ENCODE measurements around the gene DLG5. TPM values are rescaled to one million over a fixed set of nuclear protein-coding genes. Genes with fewer than 3 reads are reported as not detected.
A peak's percentile ranks its signal among the peaks of the same experiment; 100 is the strongest.

The DLG5 gene
- total RNA-seq, 1 donor from 2014 or later, result 22.2 TPM

DNA sequence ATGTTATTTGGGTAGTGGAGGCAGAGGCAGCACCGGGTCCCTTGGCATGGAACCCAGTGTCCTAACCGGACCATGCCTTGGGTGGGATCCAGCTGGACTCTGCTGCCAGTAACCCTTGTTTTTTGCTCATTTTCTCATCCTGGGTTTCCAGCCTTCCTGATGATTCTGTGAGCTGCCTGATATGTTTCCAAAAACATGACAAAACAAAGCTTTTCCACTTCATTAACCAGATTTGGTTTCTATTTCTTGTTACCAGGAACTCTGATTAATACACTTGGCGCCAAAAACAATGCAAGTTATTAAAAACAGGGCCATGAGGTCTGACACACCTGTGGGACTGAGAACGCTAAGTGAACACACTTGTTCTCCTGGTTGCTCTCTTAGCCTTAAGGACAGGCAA is 32.8 kb upstream of the DLG5 start:
- H3K27me3 ChIP-seq, result no peaks in the 10 kb centered on the region
- peaks cover 12% of the 10 kb centered on the region for H3K9me3 Mint-ChIP-seq
- peaks cover 8% of the 10 kb centered on the region for H3K4me1 Mint-ChIP-seq
- no peak overlapping the region for H3K27ac ChIP-seq
- peaks cover 8% of the 10 kb centered on the region for H3K9me3 ChIP-seq (ENCODE audit: low read depth)
- H3K4me2 ChIP-seq, result no peak overlapping the region
- no peak for TF ChIP-seq EZH2phosphoT487 (IDR thresholded peaks at IDR 0.05)
- no peaks in the 10 kb centered on the region for H3K27me3 Mint-ChIP-seq (ENCODE audit: insufficient read depth, low read depth)
- no peaks in the 10 kb centered on the region for H3F3A ChIP-seq (ENCODE audit: low read depth)
- no peaks in the 10 kb centered on the region for H3K36me3 Mint-ChIP-seq
- DNase-seq (ENCODE audit: low spot score), result no peak
- H3K9ac ChIP-seq, result no peak overlapping the region
- peak overlapping the region; percentile 83 for H3K27ac Mint-ChIP-seq
- H3K4me3 ChIP-seq, result no peak overlapping the region
- H3K4me3 Mint-ChIP-seq, result no peak overlapping the region
- no peaks in the 10 kb centered on the region for H3K4me1 ChIP-seq
- H3K79me2 ChIP-seq (ENCODE audit: low read depth), result no peaks in the 10 kb centered on the region
- H4K20me1 ChIP-seq (ENCODE audit: low read depth), result no peaks in the 10 kb centered on the region
- no peak overlapping the region for H2AFZ ChIP-seq (replicated peaks)
- no peaks in the 10 kb centered on the region for H3K36me3 ChIP-seq

DNA sequence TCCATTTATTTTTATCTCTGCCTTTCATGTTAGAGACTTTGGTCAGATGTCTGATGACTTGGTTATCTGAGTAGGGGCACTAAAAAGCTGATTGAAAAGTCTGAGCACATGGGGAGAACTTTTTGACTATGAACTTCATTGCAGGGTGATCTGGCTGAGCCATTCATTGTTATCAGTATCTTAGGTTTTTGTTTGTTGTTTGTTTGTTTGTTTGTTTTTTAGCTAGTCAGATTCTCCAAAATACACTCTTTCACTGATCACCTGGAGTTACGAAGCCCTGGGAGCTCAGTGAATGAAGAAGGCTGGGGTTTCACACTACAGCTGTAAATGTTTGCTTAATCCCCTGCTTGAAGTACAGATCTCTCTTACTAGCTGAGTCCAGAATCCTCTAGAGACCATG is 28.6 kb upstream of the DLG5 start:
- Histone ChIP-seq H3K27ac (no peak overlapping the region), H3K79me2 (ENCODE audit: low read depth) (no peaks in the 10 kb centered on the region), H3F3A (ENCODE audit: low read depth) (no peaks in the 10 kb centered on the region), H4K20me1 (ENCODE audit: low read depth) (no peaks in the 10 kb centered on the region), H3K9ac (no peak overlapping the region), H2AFZ (replicated peaks) (no peak overlapping the region), H3K9me3 (ENCODE audit: low read depth) (peaks cover 3% of the 10 kb centered on the region), H3K4me3 (no peak overlapping the region), H3K4me2 (no peak overlapping the region), H3K36me3 (no peaks in the 10 kb centered on the region), H3K4me1 (no peaks in the 10 kb centered on the region), H3K27me3 (no peaks in the 10 kb centered on the region)
- DNase-seq (ENCODE audit: low spot score), result no peak
- H3K4me1 Mint-ChIP-seq, result no peaks in the 10 kb centered on the region
- H3K27ac Mint-ChIP-seq, result no peak overlapping the region
- peaks cover 2% of the 10 kb centered on the region for H3K36me3 Mint-ChIP-seq
- no peak overlapping the region for H3K4me3 Mint-ChIP-seq
- H3K27me3 Mint-ChIP-seq (ENCODE audit: insufficient read depth, low read depth), result no peaks in the 10 kb centered on the region
- TF ChIP-seq EZH2 (IDR thresholded peaks at IDR 0.05) (no peak), EZH2phosphoT487 (IDR thresholded peaks at IDR 0.05) (no peak)
- TF ChIP-seq, protein P1, sequence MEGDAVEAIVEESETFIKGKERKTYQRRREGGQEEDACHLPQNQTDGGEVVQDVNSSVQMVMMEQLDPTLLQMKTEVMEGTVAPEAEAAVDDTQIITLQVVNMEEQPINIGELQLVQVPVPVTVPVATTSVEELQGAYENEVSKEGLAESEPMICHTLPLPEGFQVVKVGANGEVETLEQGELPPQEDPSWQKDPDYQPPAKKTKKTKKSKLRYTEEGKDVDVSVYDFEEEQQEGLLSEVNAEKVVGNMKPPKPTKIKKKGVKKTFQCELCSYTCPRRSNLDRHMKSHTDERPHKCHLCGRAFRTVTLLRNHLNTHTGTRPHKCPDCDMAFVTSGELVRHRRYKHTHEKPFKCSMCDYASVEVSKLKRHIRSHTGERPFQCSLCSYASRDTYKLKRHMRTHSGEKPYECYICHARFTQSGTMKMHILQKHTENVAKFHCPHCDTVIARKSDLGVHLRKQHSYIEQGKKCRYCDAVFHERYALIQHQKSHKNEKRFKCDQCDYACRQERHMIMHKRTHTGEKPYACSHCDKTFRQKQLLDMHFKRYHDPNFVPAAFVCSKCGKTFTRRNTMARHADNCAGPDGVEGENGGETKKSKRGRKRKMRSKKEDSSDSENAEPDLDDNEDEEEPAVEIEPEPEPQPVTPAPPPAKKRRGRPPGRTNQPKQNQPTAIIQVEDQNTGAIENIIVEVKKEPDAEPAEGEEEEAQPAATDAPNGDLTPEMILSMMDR (IDR thresholded peaks at IDR 0.05), result no peak
- H3K9me3 Mint-ChIP-seq, result peaks cover 23% of the 10 kb centered on the region

DNA sequence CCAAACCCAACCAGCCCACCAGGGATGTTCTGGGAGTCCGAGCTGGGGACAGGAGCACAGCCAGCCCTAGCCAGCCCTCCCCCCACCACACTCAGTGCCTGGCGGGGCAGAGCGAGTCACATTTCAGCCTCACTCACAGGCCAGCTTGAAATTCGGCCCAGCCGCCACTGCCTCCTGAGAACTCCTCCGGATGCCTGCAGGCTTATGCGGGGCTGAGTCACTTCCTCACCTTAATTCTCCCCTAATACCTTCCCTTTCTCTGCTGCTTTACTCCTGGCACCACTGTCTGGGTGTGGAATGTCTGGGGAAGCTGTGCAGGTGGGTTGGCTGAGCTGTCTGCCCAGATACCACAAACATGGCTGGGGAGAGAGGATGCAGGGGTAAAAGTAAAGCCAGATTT is 22.6 kb upstream of the DLG5 start:
- Histone ChIP-seq H3K9ac (no peak overlapping the region), H3K27ac (no peak overlapping the region), H3K36me3 (no peaks in the 10 kb centered on the region), H4K20me1 (ENCODE audit: low read depth) (no peaks in the 10 kb centered on the region), H3K4me1 (peaks cover 7% of the 10 kb centered on the region), H3K4me3 (no peak overlapping the region), H3K9me3 (ENCODE audit: low read depth) (peaks cover 3% of the 10 kb centered on the region), H3K27me3 (no peaks in the 10 kb centered on the region), H3K79me2 (ENCODE audit: low read depth) (no peaks in the 10 kb centered on the region), H3F3A (ENCODE audit: low read depth) (peaks cover 13% of the 10 kb centered on the region), H3K4me2 (peak overlapping the region; percentile 30), H2AFZ (replicated peaks) (peak overlapping the region; percentile 46)
- H3K9me3 Mint-ChIP-seq, result peaks cover 26% of the 10 kb centered on the region
- peaks cover 2% of the 10 kb centered on the region for H3K36me3 Mint-ChIP-seq
- peak; percentile 67 for DNase-seq (ENCODE audit: low spot score)
- peak overlapping the region; percentile 97 for H3K27ac Mint-ChIP-seq
- TF ChIP-seq EZH2phosphoT487 (IDR thresholded peaks at IDR 0.05) (no peak), EZH2 (IDR thresholded peaks at IDR 0.05) (no peak)
- TF ChIP-seq, protein P1 (IDR thresholded peaks at IDR 0.05), result no peak
- peaks cover 6% of the 10 kb centered on the region for H3K27me3 Mint-ChIP-seq (ENCODE audit: insufficient read depth, low read depth)
- no peak overlapping the region for H3K4me3 Mint-ChIP-seq
- peaks cover 19% of the 10 kb centered on the region for H3K4me1 Mint-ChIP-seq

DNA sequence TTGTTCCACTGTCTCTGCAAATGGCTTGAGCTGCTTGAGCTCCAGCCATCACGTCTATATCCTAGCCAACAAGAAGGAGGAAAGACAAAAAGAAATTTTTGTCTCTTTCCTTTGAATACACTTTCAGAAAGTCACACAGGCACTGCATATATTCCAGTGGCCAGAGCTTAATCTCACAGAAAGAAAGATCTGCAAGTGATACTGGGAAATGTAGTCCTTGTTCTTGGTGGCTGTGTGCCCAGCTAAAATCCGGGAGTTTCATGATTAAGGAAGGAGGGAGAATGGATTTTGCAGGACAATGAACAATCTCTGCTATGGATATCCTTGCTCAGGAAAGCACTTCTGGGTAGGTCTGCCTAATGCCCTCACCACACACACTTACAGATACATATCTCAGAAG is 19.5 kb upstream of the DLG5 start:
- H3K36me3 ChIP-seq, result no peaks in the 10 kb centered on the region
- no peak overlapping the region for H3K4me2 ChIP-seq
- H3K27ac ChIP-seq, result no peak overlapping the region
- TF ChIP-seq EZH2 (IDR thresholded peaks at IDR 0.05) (no peak), EZH2phosphoT487 (IDR thresholded peaks at IDR 0.05) (no peak)
- TF ChIP-seq, protein P1 (IDR thresholded peaks at IDR 0.05), result no peak
- no peak overlapping the region for H3K9ac ChIP-seq
- H3K9me3 Mint-ChIP-seq, result peaks cover 11% of the 10 kb centered on the region
- peaks cover 29% of the 10 kb centered on the region for H3K4me1 Mint-ChIP-seq
- no peaks in the 10 kb centered on the region for H3K79me2 ChIP-seq (ENCODE audit: low read depth)
- peaks cover 3% of the 10 kb centered on the region for H3K9me3 ChIP-seq (ENCODE audit: low read depth)
- peaks cover 9% of the 10 kb centered on the region for H3K27me3 Mint-ChIP-seq (ENCODE audit: insufficient read depth, low read depth)
- no peaks in the 10 kb centered on the region for H3K27me3 ChIP-seq
- H3K36me3 Mint-ChIP-seq, result no peaks in the 10 kb centered on the region
- no peak overlapping the region for H3K4me3 ChIP-seq
- peaks cover 7% of the 10 kb centered on the region for H3K4me1 ChIP-seq
- no peaks in the 10 kb centered on the region for H4K20me1 ChIP-seq (ENCODE audit: low read depth)
- peaks cover 13% of the 10 kb centered on the region for H3F3A ChIP-seq (ENCODE audit: low read depth)
- no peak overlapping the region for H2AFZ ChIP-seq (replicated peaks)
- no peak for DNase-seq (ENCODE audit: low spot score)
- no peak overlapping the region for H3K27ac Mint-ChIP-seq
- H3K4me3 Mint-ChIP-seq, result no peak overlapping the region
